ENCODE results near the gene C10orf62.

The C10orf62 gene

DNA sequence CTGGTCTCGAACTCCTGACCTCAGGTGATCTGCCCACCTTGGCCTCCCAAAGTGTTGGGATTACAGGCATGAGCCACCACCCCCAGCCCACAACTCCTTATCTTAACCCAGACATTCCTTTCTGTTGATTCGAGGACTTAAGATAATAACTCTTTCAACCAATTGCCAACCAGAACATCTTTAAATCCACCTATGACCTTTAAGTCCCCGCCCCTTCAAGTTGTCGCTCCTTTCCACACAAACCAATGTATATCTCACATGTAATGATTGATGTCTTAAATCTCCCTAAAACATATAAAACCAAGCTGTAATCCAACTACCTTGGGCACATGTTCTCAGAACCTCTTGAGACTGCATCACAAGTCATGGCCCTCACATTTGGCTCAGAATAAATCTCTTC is 24.7 kb upstream of the C10orf62 start:
- H3K4me3 ChIP-seq (replicated peaks; ENCODE audit: low read depth, low read length): no peak overlapping the region
- DNase-seq (ENCODE audit: extremely low read depth, insufficient read length): no peak
- TF ChIP-seq, protein P1, sequence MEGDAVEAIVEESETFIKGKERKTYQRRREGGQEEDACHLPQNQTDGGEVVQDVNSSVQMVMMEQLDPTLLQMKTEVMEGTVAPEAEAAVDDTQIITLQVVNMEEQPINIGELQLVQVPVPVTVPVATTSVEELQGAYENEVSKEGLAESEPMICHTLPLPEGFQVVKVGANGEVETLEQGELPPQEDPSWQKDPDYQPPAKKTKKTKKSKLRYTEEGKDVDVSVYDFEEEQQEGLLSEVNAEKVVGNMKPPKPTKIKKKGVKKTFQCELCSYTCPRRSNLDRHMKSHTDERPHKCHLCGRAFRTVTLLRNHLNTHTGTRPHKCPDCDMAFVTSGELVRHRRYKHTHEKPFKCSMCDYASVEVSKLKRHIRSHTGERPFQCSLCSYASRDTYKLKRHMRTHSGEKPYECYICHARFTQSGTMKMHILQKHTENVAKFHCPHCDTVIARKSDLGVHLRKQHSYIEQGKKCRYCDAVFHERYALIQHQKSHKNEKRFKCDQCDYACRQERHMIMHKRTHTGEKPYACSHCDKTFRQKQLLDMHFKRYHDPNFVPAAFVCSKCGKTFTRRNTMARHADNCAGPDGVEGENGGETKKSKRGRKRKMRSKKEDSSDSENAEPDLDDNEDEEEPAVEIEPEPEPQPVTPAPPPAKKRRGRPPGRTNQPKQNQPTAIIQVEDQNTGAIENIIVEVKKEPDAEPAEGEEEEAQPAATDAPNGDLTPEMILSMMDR (IDR thresholded peaks at IDR 0.05; ENCODE audit: insufficient read depth, low read length, poor library complexity, severe bottlenecking): no peak
- H3K36me3 ChIP-seq (ENCODE audit: control insufficient read depth, insufficient read depth, low read length): no peaks in the 10 kb centered on the region
- H3K27me3 ChIP-seq (replicated peaks; ENCODE audit: control insufficient read depth, insufficient read depth, low read length): no peaks in the 10 kb centered on the region

GRCh38 chr10:97566336-97566996 is 23.1 kb upstream of the C10orf62 start:
- H3K4me3 ChIP-seq (replicated peaks; ENCODE audit: low read depth, low read length): no peak overlapping the region
- no peak for DNase-seq (ENCODE audit: extremely low read depth, insufficient read length)
- no peaks in the 10 kb centered on the region for H3K27me3 ChIP-seq (replicated peaks; ENCODE audit: control insufficient read depth, insufficient read depth, low read length)
- TF ChIP-seq, protein P1 (IDR thresholded peaks at IDR 0.05; ENCODE audit: insufficient read depth, low read length, poor library complexity, severe bottlenecking): no peak
- no peaks in the 10 kb centered on the region for H3K36me3 ChIP-seq (ENCODE audit: control insufficient read depth, insufficient read depth, low read length)

GRCh38 chr10:97567891-97568290 is 21.6 kb upstream of the C10orf62 start:
- H3K36me3 ChIP-seq (ENCODE audit: control insufficient read depth, insufficient read depth, low read length): no peaks in the 10 kb centered on the region
- no peaks in the 10 kb centered on the region for H3K27me3 ChIP-seq (replicated peaks; ENCODE audit: control insufficient read depth, insufficient read depth, low read length)
- no peak overlapping the region for H3K4me3 ChIP-seq (replicated peaks; ENCODE audit: low read depth, low read length)
- no peak for DNase-seq (ENCODE audit: extremely low read depth, insufficient read length)
- TF ChIP-seq, protein P1 (IDR thresholded peaks at IDR 0.05; ENCODE audit: insufficient read depth, low read length, poor library complexity, severe bottlenecking): no peak

DNA sequence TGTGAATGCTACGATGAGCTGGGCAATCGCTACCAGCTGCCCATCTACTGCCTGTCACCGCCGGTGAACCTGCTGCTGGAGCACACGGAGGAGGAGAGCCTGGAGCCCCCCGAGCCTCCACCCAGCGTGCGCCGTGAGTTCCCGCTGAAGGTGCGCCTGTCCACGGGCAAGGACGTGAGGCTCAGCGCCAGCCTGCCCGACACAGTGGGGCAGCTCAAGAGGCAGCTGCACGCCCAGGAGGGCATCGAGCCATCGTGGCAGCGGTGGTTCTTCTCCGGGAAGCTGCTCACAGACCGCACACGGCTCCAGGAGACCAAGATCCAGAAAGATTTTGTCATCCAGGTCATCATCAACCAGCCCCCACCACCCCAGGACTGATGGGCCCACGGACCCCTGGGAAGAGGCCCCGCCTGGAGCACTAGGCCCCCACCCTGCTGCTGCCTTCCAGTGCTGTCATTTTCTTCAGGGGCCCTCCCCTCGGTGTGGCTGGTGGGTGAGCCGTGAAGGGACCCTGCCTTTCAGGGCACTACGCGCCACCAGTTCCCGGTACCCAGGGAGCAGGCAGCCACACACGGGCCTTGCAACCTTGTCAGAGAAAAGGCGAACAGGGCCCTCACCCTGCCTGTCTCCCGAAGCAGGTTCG is 19.3 kb upstream of the C10orf62 start:
- Histone ChIP-seq H3K4me3 (replicated peaks; ENCODE audit: low read depth, low read length) (no peak overlapping the region), H3K36me3 (ENCODE audit: control insufficient read depth, insufficient read depth, low read length) (no peaks in the 10 kb centered on the region), H3K27me3 (replicated peaks; ENCODE audit: control insufficient read depth, insufficient read depth, low read length) (no peaks in the 10 kb centered on the region; the same call in 1 of the 2 replicates)
- no peak for DNase-seq (ENCODE audit: extremely low read depth, insufficient read length)
- TF ChIP-seq, protein P1 (IDR thresholded peaks at IDR 0.05; ENCODE audit: insufficient read depth, low read length, poor library complexity, severe bottlenecking): no peak

DNA sequence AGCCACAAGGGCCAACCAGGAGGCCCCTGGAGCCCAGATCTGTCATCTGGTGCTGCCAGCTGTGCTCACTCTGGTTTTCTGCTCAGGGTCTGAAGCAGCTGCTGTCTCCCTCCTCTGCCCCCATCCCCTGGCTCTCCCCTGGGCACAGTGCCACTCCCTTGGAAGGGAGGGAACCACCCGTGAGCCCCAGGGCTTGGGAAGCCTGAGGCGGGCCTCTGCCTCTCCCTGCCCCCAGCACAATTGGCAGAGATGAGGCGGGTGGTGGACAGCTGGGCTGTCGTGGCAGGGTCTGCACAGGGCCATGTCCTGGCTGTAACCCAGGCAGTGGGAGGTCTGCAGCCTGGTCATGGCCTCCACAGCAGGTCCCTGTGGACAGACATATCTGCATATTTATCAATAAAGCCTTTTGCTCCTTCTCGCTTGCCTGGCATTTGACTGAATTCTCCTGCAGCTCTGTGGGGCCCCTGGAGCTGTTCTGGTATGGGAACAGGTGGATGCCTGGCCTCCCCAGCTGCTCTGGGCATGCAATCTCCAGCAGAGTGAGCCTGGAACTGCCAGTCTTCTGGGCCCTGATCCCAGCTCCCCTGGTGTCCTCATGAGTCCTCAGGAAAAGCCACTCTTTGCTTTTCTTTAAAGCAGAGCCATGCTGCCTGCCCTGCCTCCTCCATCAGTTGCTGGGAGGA is 18.6 kb upstream of the C10orf62 start:
- TF ChIP-seq, protein P1 (IDR thresholded peaks at IDR 0.05; ENCODE audit: insufficient read depth, low read length, poor library complexity, severe bottlenecking): no peak
- Histone ChIP-seq H3K4me3 (replicated peaks; ENCODE audit: low read depth, low read length) (no peak overlapping the region), H3K36me3 (ENCODE audit: control insufficient read depth, insufficient read depth, low read length) (no peaks in the 10 kb centered on the region), H3K27me3 (replicated peaks; ENCODE audit: control insufficient read depth, insufficient read depth, low read length) (no peaks in the 10 kb centered on the region; the same call in 1 of the 2 replicates)
- DNase-seq (ENCODE audit: extremely low read depth, insufficient read length): no peak

Measured in GM06990 (cell line).